Measurements from ENCODE around the gene PPFIA4.

The PPFIA4 gene

GRCh38 chr1:203060115-203060514 is 33.8 kb downstream of the PPFIA4 start:
- no peak for DNase-seq

- DNase-seq = no peak
Measured at GRCh38 chr1:203063287-203063686, 37.0 kb downstream of the PPFIA4 start.

- DNase-seq = no peak
Measured at GRCh38 chr1:203065191-203065590, 38.9 kb downstream of the PPFIA4 start.

- DNase-seq = no peak
Measured at GRCh38 chr1:203065986-203066385, 39.7 kb downstream of the PPFIA4 start.

DNA sequence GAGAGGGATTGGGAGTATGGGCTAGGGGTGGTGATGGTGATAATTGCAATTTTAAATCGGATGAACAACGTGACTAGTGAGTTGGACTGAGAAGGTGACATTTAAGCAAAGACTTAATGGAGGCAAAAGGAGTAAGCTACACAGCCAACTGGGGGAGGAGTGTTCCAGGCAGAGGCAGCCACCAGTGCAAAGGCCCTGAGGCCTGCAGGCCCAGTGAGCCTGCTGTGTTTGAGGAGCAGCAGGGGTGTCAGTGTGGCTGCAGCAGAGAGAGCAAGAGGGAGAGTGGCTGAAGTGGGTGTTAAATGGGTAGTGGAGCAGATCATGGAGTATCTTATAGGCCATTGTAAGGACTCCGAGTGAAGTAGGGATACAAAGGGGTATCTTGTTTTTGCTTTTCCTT is 40.7 kb downstream of the PPFIA4 start:
- DNase-seq = no peak

DNA sequence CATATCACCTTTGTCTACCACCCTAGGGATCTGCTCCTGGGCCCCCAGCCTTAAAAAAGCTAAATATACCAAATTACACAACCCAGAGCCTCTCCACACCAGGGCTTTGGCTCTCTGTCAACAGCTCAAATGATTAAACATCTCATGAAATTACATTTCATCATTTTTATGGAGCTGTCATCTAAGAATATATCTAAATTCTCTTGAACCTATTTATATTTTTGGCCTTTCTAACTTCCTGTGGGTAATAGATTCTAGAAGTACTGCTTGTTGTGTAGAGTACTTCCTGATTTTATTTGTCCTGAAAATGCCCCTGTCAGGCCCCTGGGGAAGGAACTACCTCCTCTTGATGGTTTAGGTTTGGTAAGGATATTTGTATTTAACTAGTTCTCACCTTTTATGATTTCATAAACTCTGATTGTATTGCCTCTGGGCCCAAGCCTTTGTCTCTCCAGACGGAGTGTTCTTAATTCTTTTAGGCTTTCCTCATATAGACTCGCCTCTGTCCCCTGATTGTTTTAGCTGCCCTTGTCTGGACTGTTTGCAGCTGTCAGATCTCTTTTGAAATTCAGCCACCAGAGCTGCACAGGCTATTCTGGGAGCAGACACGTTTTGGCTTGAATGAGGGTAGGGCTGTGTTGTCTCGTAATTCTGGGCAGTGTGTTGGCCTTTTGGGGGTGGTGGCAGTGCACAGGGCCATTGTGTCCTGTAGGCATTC is 42.9 kb downstream of the PPFIA4 start:
- peak in 2 of 14 donors; percentile 18 to 25 for DNase-seq

GRCh38 chr1:203072002-203072602 is 45.8 kb downstream of the PPFIA4 start:
- peak in 1 of 14 donors; percentile 31 for DNase-seq

DNA sequence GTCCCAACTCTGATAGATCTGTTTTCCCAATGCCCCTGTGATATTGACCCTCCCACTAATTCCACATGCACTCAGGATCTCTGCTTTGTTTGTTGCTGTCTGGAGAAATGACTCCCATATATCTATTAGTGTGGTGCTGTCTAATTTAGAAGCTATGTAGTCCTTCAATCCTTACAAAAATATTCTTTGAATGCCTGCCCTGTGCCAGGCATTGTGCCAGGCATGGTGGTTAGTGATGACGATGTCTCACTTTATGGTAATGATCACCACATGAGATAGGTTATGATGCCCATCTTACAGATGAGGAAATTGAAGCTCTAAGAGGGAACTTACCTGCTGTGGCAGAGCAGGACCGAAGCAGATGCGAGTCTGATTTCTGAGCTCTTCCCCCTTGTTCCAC is 46.6 kb downstream of the PPFIA4 start:
- DNase-seq = no peak

DNA sequence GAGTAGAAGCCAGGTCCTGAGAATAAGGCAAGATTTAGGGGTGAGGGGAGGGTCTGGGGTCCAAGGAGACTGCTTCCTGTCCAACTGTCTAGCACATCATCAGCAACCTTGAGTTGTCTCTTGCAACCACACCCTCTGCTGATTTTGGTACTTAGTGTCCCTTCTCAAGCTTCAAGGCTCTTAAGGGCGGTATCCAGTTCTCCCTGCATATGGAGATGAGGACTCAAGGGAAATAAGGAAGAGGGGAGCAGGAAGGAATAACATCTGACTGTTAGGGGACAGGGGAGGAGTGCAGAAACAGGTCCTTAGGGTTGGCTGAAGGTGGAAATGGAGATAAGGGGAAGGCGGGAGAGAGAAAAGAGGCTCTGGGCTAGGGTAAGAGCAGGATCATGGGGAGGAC is 47.2 kb downstream of the PPFIA4 start:
- DNase-seq = no peak

DNA sequence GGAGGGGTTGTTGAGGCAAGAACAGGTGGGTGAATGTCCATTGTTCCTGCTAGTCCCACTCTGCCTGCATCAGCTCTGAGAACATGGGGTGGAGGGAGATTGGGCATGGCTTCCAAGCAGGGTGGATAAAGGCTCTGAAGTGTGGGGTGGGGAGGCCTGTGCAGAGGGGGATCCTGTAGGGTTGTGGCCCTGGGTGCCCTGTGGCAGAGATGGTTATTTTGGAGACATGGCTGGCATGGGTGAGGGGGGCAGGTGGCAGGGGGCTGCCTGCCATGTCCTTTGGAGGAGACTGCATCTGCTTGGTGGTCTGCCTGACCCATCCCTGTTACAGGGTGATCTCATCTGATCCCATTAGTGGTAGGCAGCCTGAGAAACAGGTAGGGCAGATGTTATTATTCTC is 48.3 kb downstream of the PPFIA4 start:
- DNase-seq = peak in 1 of 14 donors; percentile 35

GRCh38 chr1:203075236-203076030 is 49.1 kb downstream of the PPFIA4 start:
- no peak for DNase-seq

- DNase-seq = peak in 1 of 14 donors; percentile 51
Measured at GRCh38 chr1:203076031-203076511, 49.8 kb downstream of the PPFIA4 start.

- DNase-seq = no peak
Measured at GRCh38 chr1:203077367-203077766, 51.1 kb downstream of the PPFIA4 start.

- no peak for DNase-seq
Measured at GRCh38 chr1:203077956-203078355, 51.7 kb downstream of the PPFIA4 start.

- DNase-seq = no peak
Measured at GRCh38 chr1:203078478-203078877, 52.2 kb downstream of the PPFIA4 start.

DNA sequence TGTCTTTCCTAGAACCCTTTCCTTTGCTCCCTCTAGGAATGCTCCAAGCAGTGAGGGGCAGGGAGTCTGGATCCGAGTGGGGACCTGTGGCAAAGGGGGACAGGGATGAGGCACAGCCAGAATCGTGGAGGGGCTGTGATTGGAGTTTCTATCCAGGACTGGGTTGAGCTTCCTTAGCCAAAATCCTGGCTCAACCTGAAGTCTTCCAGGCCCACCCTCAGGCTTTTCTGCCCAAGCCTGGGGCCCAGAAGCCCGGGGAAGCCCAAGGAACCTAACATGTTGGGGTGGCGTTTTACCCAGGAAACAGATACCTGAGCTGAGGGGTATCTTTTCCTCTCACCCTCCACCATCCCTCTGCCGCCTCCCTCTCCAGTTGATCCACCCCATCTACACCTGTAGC is 54.2 kb downstream of the PPFIA4 start:
- no peak for DNase-seq

GRCh38 chr1:203081465-203082230 is 55.4 kb downstream of the PPFIA4 start:
- no peak for DNase-seq

DNA sequence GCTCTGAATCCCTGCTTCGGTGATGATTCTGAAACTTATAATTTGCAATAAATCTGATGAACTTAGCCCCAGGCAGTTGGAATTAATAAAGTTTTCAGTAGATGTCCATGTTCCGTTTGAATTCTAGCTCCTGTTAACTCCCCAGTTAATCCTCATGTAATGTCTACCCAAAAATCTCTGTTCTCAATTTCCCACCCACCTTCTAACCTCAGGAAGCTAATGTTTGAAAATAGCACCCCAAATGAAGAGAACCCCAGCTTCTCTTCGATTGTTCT is 55.9 kb downstream of the PPFIA4 start:
- no peak for DNase-seq

DNA sequence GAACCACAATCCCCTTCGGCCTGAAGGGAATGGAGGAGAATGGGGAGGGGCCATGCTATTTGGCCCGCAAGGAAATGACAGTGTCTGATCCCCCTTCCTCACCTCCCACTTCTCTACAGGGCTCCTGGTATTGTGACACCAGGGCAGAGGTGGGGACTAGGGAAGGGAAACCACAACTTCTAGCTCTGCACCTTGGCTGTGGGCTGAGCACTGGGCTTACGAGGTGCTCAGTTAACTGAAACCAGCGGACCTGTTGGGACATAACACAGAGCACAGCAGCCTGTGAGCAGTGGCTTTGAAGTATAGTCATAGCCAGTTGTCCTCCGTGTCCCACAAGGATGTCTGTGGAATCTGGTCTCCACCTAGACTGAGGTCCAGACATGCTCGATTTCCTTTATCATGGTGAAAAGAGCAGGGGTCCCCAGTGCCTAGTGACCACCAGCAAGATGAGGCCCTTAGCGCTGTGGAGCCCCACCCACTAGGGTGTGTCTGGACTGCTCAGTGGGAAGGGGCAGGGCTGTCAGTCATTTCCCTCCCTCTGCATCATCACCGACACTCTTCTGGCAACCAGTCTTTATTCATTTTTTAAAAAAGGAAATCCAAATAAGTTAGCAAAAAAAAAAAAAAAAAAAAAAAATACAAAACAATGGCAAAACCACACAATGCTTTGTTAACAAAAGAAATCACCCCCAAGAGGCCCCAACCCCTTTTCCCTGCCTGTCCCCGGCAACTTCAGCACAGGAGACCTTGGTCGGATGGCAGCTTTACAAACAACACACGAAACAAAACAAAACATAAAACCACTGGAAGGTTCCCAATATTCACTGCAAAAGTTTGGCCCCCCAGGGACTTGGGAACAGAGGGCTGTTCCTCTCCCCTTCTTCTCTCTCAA is 56.5 kb downstream of the PPFIA4 start:
- no peak for DNase-seq

DNA sequence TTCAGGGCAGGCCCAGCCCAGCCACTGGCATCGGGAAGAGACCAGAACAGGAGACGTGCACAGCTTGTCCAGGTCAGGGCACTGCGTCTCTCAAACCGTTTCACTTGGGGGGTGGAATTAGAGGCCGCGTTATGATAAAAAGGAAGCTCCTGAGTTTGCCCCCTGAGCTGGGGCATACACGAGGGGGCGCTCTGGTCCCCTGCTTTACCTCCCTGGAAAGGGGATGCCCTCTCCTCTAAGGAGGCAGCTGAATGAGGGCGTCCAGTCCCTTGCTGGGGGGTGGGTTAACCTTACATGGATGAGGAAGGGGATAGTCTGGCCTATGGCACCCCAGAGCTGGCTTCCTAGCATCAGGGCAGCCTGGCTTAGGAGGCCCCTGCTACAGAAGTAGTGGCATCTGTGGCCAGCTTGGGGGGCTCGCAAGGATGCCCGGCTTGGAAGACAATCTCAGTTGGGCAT is 57.2 kb downstream of the PPFIA4 start:
- no peak for DNase-seq

Measured in C1 segment of cervical spinal cord (tissue), 14 donors.